GM21528 (cell line): ENCODE measurements around the gene DACT1.

Experiments used
- ATAC-seq: cut with Tn5 transposase; IDR thresholded peaks from one replicate; pipeline ENCODE4 v1.9.1; 2021; ENCODE audit warnings: mild to moderate bottlenecking, moderate library complexity; ENCODE audit not compliant: unreplicated experiment, low FRiP score

DACT1 gene

DNA sequence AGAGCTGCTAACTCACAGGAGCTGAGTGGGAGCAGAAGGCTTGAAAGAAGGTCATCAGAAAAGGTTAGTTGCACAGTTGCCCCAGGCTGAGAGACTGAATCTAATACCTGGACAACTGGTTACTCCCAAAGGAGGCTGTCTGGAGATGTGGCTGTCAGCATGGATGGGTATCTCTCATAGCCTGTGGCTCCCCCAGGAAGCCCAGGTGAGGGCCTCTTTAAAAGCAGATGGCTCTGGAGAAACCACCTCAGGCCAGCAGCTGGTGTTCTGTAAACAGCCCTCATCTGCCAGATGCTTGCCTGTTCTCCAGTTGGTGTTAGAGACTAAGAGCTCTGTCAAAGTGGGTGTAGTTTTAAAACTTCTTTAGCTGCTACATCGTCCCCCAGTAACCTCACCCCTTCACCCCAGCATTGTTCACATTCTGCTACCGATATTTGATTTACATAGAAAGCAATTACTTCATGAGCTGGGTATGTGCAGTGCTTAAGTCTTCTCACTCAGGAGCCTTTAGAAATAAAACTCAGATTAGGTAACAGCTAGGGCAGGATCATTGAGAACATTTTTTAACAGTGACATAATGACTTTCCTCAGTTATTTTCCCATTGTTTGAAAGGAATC, 25.8 kb downstream of the DACT1 start:
- ATAC-seq: no peak

DNA sequence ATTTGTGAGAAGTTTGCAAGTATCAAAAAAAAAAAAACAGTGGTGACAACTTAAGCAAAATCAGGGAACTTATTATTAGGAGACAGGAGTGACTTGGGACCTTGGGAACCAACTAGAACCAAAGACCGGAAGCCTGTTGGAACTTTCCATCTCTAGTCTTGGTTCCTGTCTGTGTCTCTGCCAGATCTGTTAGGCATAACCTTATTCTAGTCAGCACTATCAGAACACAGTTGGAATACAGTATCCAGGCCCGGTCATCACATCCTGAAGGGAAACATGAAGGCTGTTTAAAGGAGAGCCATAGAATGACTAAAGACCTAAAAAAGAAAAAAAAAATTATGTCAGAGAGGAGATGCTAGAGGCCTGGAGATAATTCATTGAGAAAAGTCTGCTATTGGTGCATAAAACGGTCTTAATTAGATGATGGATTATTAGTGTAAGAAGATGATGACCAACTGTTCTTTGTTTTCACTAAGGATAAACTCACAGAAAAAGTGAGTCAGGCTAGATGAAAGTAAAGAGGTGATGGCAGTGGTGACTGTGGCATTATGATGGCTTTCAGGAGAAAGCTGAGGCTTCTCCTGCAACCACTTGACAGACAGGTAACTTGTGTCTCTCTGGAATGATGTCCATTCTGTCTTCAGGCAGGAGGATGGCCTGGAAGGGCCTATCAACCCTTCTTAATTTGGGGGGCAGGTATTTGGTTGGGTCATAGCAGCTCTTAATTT, 28.2 kb downstream of the DACT1 start:
- no peak for ATAC-seq

DNA sequence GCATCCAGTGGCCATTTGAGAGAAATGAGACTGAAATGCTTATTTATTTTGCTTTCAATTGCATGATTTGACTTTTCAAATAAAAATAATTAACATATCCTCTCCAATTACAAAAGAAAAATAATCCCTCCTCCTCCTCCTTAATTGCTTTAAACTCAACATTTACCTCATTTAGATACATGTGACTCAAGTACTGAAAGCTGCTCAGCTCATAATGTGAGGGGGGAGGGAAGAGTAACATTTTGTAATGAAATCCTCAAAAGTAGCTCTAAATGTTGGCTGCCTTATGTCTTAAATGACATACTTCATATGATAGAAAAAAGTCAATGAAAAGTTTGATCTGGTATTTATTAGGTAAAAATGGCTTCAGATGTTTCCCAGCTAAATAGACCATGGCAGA, 29.0 kb downstream of the DACT1 start:
- ATAC-seq: no peak

DNA sequence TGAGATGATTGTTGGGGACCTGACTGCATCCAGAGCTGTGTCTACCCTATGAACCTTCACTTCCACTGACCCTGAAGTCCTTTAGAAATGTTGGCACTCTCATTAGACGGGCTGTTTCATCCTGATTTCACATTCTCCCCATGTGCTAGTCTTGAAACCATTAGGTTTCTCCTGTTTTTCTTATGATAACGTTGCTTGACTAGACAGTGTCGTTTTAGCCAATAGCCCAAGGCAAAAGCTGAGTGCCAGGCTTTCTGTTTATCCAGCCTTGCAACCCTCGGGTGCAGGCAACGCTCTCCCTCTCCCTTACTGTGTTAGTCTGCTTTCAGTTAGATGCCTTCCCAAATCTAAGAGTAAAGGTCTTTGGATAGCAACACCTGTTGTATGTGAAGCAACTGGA, 30.1 kb downstream of the DACT1 start:
- no peak for ATAC-seq

DNA sequence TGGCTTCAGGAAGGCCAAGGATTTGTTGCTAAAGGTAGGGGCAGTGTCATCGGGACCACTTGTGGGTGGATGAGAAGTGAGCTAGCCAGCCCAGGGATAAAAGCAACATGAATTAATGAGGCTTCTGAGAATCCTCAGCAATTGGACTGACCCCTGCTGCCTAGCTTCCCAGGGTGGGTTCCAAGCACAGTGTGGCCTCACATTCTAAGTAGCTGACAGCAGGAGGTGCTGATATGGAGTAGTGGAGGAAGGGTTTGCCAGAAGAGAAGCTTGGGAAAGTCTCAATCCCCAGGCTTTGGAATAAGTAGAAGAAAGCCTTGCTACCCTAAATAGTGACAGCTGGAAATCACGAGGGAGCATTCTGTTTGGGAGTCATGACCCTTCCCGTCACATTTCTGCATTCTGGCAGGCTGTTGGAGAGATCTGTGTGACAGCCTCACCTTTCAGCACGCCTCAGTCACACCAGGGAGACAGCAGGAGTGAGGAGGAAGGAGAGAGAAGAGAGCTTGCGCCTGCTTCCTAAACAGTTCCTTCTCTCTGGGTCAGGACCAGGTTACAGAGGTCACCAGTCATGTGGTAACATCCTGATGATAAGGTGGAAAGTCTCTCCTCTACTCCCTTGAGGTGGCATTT, 31.2 kb downstream of the DACT1 start:
- ATAC-seq: no peak

DNA sequence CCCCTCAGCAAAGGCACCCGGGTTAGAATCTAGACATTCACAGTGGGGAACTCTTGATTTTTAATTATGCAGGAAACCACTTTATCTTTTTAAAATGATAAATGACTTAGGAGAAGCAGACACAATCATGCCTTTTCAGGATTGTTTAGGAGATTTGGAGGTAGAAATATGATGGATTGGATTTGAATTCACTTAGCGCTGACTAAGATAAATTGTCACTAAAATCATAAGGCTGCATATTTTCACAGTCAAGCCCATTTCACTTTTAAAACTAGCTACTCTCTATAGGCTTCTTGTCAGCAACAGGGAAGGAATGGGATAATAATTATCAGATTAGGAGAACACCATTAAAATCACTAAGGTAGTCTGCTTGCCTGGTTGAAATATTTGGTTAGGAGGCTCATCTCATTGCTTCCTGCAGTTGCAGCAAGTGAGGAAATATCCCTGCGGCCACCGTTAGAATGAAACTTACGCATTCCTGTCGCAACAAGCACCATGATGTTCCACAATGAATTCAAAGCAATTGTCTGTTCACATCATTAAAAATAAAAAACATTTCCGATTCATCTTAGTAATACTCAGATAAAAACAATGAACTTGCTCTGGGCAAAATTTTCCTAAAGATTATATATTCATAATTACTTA, 31.9 kb downstream of the DACT1 start:
- no peak for ATAC-seq

DNA sequence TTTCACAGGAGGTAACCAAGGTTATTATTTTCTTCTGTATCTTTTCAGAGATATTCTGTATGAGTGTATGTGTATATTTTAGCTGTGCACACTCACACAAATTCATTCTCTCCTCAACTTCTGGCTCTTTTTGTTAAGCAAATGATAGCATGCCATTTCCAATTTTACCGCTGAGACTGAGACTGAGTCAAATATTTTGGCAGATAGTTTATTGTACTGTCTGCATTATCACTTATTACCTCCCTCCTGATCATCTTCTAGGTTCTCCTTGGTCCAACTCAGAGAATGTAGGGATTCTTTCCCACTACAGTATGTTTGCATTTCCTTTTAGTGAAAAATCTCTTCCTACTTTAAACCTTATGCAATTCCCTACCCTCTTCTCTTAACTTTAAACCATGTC, 33.3 kb downstream of the DACT1 start:
- no peak for ATAC-seq

DNA sequence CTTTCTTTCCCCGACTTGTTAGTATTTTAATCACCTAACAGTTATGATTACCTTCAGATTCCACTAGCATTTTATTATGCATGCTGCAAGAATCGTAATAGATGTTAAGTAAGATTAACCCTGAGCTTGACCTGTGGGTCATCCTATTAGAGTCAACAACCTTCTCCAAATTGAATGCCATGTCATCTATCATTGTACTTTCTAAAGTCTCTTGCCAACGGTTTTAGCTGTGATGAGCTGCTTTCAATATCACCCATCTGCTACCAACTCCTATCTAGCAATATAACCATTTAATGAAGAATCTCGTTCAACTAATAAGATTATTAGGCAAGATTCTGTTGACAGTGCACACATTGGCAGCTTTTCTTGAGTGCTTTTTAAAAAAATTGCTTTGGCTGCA, 33.7 kb downstream of the DACT1 start:
- no peak for ATAC-seq

DNA sequence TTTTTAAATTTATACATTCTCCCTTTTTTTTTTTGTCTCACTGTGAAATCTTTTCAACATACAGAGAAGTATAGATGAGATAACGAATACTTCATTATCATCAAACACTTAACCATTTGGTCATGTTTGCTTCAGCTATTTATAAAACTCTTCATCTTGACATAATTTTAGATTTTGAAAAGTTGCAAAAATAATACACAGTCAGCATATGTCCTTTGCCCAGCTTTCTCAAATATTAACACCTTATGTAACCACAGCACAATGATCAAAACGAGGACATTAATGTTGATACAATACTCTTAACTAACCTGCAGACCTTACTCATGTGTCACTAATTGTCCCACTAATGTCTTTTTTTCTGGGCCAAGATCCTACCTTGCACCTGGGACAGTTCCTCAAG, 36.0 kb downstream of the DACT1 start:
- no peak for ATAC-seq

DNA sequence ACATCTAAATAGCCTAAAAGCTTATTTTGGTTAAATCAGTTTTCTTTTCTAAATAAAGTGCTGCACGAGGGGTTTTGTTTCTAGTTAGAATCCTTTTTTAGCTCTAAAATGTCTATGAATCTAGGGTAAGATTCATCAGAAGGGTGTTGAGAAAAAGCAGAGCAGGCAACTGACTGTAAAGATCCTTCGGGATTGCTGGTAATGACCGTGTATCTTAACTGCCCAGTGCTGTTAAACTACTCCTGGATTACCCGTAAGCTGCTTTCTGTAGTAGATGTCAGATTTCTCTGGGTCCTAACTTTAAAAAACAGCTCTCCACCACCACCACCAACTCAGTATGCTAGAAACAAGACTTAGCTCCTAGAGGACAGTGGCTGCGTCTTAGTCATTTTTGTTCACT, 39.2 kb downstream of the DACT1 start:
- no peak for ATAC-seq

DNA sequence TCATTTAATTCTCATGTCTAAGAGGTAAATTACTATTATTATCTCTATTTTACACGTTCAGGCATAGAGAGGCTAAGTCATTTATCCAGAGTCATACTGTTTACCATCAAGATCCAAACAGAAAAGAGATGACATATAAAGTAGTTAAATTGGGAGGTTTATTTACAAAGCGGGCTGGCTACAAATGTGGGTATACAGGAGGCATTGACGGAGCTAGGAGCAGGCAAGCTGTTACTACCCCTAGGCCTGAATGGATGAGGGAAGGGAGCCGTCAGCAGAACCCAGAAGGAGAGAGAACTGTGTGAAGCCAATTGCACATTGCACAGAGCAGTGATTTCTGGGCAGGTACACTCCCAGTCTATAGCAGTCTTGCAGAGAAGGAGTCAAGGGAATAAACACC, 39.8 kb downstream of the DACT1 start:
- no peak for ATAC-seq

DNA sequence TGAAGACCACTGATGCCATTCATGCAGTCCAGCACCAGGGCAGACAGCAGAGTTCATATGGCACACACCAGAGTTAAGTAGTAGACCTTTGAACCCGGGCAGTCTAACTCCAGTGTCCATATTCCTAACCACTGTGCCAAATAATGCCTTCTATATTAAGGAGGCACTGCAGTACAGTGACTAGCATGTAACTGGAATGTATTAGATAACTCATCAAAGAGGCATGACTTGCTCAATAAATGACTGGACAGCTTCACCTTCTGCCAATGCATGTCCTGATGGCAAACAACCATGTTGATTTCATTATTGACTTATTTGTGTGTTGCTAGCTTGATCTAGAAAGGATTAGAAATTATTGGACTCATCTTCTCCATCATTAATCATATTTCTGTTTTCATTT, 40.2 kb downstream of the DACT1 start:
- ATAC-seq: no peak

DNA sequence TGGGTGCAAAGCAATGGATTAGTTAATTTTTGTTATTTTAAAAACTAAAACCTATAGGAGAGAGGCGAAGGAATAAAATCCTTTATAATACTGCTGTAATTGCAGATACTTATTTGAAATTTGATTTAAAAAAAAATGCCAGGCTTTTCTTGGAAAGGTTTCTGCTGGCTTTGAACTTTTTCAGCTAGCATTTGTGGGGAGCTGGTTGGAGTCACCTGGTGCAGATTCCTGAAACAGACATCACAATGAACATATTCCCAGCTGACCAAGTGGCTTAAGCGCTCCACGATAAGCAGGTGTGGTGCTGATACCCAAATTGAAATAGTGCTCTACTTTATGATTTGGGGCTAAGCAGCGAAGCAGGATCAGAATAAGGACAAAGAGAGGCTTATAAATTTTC, 42.9 kb downstream of the DACT1 start:
- no peak for ATAC-seq

DNA sequence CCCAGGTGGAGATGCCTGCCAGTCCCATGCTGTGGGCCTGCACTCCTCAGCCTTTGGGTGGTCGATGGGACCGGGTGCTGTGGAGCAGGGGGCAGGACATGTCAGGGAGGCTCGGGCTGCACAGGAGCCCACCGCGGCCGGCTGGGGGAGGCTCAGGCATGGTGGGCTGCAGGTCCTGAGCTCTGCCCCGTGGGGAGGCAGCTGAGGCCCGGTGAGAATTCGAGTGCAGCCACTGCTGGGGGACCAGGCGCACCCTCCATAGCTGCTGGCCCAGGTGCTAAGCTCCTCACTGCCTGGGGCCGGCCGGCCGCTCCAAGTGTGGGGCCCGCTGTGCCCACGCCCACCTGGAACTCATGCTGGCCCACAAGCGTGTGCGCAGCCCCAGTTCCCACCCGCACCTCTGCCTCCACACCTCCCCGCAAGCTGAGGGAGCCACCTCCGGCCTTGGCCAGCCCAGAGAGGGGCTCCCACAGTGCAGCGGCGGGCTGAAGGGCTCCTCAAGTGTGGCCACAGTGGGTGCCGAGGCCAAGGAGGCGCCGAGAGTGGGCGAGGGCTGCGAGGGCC, 49.6 kb downstream of the DACT1 start:
- no peak for ATAC-seq

DNA sequence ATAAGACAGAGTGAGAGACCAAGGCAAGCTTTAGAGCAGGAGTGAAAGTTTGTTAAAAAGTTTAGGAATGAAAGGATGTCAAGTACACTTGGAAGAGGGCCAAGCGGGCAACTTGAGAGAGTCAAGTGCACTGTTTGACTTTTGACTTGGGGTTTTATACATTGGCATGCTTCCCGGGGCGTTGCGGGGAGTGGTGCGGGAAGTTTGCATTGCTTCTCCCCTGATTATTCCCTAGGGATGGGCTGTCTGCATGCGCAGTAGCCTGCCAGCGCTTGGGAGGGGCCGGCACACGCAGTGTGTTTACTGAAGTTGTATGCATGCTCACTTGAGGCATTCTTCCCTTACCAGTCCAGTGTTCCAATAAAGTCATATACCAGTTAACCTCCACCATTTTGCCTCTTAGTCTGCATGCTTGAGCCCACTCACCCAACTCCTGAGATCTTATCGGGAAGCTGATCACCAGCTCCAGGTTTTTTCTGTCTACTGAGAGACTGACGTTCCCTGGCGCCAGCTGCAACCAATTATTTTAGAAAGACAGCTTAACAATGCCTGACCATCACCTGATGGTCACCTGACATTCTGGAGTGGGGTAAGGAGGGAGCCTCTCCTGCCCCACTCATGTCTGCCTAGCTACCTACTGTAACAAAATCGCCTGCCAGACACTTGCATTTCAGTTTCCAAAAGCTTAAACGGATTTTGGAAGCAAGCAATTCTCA, 53.2 kb downstream of the DACT1 start:
- no peak for ATAC-seq

DNA sequence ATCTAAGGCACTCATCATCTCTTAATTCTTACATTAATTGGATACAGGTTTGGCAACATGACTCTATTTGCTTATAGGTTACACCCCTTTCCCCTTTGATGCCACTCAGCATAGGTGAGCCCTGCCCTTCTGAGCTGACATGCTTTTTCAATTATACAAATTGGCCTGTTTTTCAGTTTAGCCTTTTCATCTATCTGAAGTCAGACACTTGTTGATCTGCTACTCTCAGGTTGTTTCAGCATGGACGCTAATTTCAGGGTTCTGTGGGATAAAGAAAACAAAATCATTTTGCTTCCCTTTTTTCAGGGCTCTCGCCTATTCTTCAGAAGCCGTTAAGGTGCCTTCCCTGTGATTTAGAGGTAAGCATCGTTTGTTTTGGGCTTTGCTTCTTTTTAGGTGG, 55.3 kb downstream of the DACT1 start:
- ATAC-seq: no peak

DNA sequence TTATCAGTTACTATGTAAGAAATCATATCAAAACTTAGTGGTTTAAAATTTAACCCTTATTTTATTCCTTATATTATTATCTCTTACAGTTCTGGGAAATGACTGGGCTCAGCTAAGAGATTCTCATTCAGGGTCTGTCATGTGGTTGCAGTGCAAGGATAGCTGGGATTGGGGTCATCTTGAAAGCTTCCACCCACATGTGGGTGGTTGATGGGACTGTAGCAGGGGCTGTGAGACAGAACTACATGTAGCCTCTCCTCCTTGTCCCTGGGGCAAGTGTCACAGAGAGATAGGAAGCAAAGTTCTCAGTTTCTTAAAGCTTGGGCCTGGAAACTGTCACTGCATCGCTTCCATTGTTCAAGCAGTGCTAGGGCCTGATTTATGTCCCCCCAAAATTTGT, 57.8 kb downstream of the DACT1 start:
- no peak for ATAC-seq

DNA sequence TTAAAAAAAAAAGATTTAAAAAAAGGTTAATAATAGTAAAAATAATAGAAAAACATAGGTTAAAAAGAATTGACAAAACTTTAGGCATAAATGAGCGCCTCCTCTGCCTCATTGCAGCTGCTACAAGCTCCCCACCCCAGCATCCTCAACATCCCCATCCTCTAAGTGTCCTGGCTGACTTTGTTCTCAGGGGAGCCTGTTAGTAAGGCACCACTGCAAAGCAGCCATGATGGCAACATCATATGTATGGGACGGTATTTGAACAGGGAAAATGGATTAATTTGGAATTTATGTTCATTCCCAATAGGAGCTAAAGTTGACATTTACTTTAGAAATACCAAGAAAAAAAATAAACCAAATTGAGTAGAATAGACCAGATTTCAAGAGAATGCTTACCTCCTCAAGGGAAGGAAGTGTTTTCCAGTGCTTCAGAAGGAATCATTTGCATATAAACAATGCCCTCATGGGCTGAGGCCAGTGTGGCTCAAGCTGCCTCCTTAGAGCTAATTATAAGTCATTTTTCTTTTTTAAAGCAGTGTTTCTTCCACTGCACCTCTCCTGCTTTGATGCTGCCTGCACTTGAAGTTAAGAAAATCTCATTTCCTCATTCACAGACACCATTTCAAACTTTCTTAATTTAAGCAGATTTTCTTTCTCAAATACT, 59.6 kb downstream of the DACT1 start:
- no peak for ATAC-seq
